Keratinocyte (primary cell): ENCODE data around the gene CTAGE4. TPM values are rescaled to one million over a fixed set of nuclear protein-coding genes. Genes with fewer than 3 reads are reported as not detected.
"Not testable (repeated sequence)": the region's sequence is repeated elsewhere in the genome, so short reads cannot be mapped to it uniquely, and the experiment has no call there.

ENCODE experiments used
- DNase-seq: peaks from one replicate; pipeline ENCODE4 v3.0.0-alpha.2; 2011; ENCODE audit warnings: low read depth, missing footprints, low spot score
- FAIRE-seq: peaks from 2 replicates; lab custom pipeline; 2011; peaks lifted over from hg19 to GRCh38; lab: Jason Lieb, UNC
- H2AFZ ChIP-seq: 2 replicates; pipeline ENCODE4 v1.6.0; 2012; ENCODE audit warnings: low read length, control low read depth, inconsistent platforms; ENCODE audit not compliant: control insufficient read depth
- H3K27ac ChIP-seq: 2 replicates; pipeline ENCODE4 v1.5.1; 2011; ENCODE audit warnings: low read length; ENCODE audit not compliant: control insufficient read depth, insufficient read depth
- H3K27me3 ChIP-seq: 3 replicates; pipeline ENCODE4 v1.6.0; 2011; ENCODE audit warnings: low read length; ENCODE audit not compliant: control insufficient read depth, insufficient read depth; ENCODE audit errors: extremely low read depth
- H3K36me3 ChIP-seq, 2 experiments: 2 replicates in 1 of 2; 3 replicates in 1 of 2; pipeline ENCODE4 v1.5.1; 2011; ENCODE audit warnings: low read length in 2 of 2, mild to moderate bottlenecking in 1 of 2; ENCODE audit not compliant: control insufficient read depth in 2 of 2, insufficient read depth in 2 of 2; ENCODE audit errors: extremely low read depth in 1 of 2
- H3K4me1 ChIP-seq: 3 replicates; pipeline ENCODE4 v1.5.1; 2011; ENCODE audit warnings: low read length; ENCODE audit not compliant: control insufficient read depth, insufficient read depth; ENCODE audit errors: extremely low read depth
- H3K4me2 ChIP-seq: 3 replicates; pipeline ENCODE4 v1.6.0; 2011; ENCODE audit warnings: low read depth, low read length; ENCODE audit not compliant: control insufficient read depth, insufficient read depth; ENCODE audit errors: extremely low read depth
- H3K4me3 ChIP-seq, 3 experiments: fragments of 200-600 bp in 1 of 3; sonication (generic) in 1 of 3; 2 replicates in 2 of 3; 3 replicates in 1 of 3; pipeline ENCODE4 v1.5.1; 2011 to 2016; ENCODE audit warnings: low read length in 3 of 3, mild to moderate bottlenecking in 3 of 3, control low read depth in 2 of 3, inconsistent platforms in 1 of 3, low read depth in 1 of 3, mixed read lengths in 1 of 3, mixed run types in 1 of 3, moderate library complexity in 1 of 3; ENCODE audit not compliant: control insufficient read depth in 2 of 3, insufficient read depth in 2 of 3; ENCODE audit errors: extremely low read depth in 1 of 3
- H3K79me2 ChIP-seq: 2 replicates; pipeline ENCODE4 v1.6.0; 2012; ENCODE audit warnings: low read length; ENCODE audit not compliant: control insufficient read depth, insufficient read depth
- H3K9ac ChIP-seq: 3 replicates; pipeline ENCODE4 v1.6.0; 2011; ENCODE audit warnings: low read length; ENCODE audit not compliant: control insufficient read depth, insufficient read depth; ENCODE audit errors: extremely low read depth
- H3K9me1 ChIP-seq: 3 replicates; pipeline ENCODE4 v1.6.0; 2011; ENCODE audit warnings: low read length; ENCODE audit not compliant: control insufficient read depth, insufficient read depth; ENCODE audit errors: extremely low read depth
- H3K9me3 ChIP-seq: 2 replicates; pipeline ENCODE4 v1.5.1; 2012; ENCODE audit warnings: low read depth, low read length; ENCODE audit not compliant: control insufficient read depth
- H4K20me1 ChIP-seq: 3 replicates; pipeline ENCODE4 v1.6.0; 2011; ENCODE audit warnings: low read length; ENCODE audit not compliant: control insufficient read depth, insufficient read depth; ENCODE audit errors: extremely low read depth
- CTCF ChIP-seq, 3 experiments: IDR thresholded peaks in 1 of 3; conservative IDR thresholded peaks in 1 of 3; optimal IDR thresholded peaks in 1 of 3; 2 replicates in 2 of 3; 3 replicates in 1 of 3; pipeline versions ENCODE3 to v1.5.1; 2011; ENCODE audit warnings: low read length in 3 of 3, mild to moderate bottlenecking in 3 of 3, moderate library complexity in 2 of 3, control low read depth in 1 of 3, inconsistent platforms in 1 of 3; ENCODE audit not compliant: insufficient read depth in 2 of 3; ENCODE audit errors: extremely low read depth in 1 of 3
- EZH2 ChIP-seq: IDR thresholded peaks from one replicate; pipeline ENCODE4 v1.6.1; 2012; ENCODE audit warnings: inconsistent platforms, mild to moderate bottlenecking, low read length, moderate library complexity
- dilution Hi-C: fragments of 300-500 bp; cut with MboI; formaldehyde crosslinking; loops from one replicate; pipeline ENCODE4 v1.7.0; 2020; ENCODE audit warnings: low sequenced_read_pairs; ENCODE audit not compliant: extremely low pct_ligation_motif_present
- polyA minus RNA-seq, 3 experiments: library from RNA; depleted of rRNA, polyadenylated mRNA; stranded (reverse); fragments of >200 nt; gene quantifications; 1 replicate in 1 of 3; 2 replicates in 1 of 3; 3 replicates in 1 of 3; pipeline ENCODE4 v1.2.3, GENCODE V29; 2011
- polyA plus RNA-seq, 5 experiments: library from polyadenylated mRNA; depleted of rRNA in 3 of 5; stranded (reverse) in 3 of 5; stranded (forward) in 1 of 5; unstranded in 1 of 5; fragments of >200 nt; gene quantifications; 1 replicate in 1 of 5; 2 replicates in 3 of 5; 3 replicates in 1 of 5; pipeline versions ENCODE4 v1.2.1 to v1.2.3, GENCODE V29; 2011 to 2012; ENCODE audit warnings: missing spikeins in 2 of 5, low read depth in 1 of 5, low replicate concordance in 1 of 5

Gene CTAGE4
- polyA plus RNA-seq (3.0 to 6.6 TPM (median 5.9 TPM) in 3 replicates), polyA minus RNA-seq (2.2 to 6.8 TPM (median 3.8 TPM) in 3 replicates)
- polyA plus RNA-seq (2011; ENCODE audit: low read depth) = 1.5 TPM
- polyA plus RNA-seq (2011; cell fraction: cytosol; rRNA removed) = 2.8 and 5.6 TPM in 2 replicates
- polyA plus RNA-seq (2011; cell fraction: nucleus; rRNA removed) = 17.9 and 22.2 TPM in 2 replicates
- 4.3 and 8.8 TPM in 2 replicates for polyA plus RNA-seq (2012; ENCODE audit: low replicate concordance)
- polyA minus RNA-seq (2011; cell fraction: cytosol; rRNA and poly(A)+ RNA removed) = 0.77 TPM
- 7.4 and 11.9 TPM in 2 replicates for polyA minus RNA-seq (2011; cell fraction: nucleus; rRNA and poly(A)+ RNA removed)

GRCh38 chr7:144183166-144183565, at the start of gene CTAGE4:
Gene CTAGE4 (plus strand): TSS chr7:144183466. CDS start chr7:144183504, 38 bp downstream.
- H3K4me2 ChIP-seq, H3K27me3 ChIP-seq, FAIRE-seq, H3K4me1 ChIP-seq, H3K4me3 ChIP-seq, H3K9ac ChIP-seq, DNase-seq, H3K79me2 ChIP-seq, H3K9me1 ChIP-seq, H4K20me1 ChIP-seq, H3K9me3 ChIP-seq, H2AFZ ChIP-seq, H3K27ac ChIP-seq, dilution Hi-C loops, H3K36me3 ChIP-seq: not testable (repeated sequence)

GRCh38 chr7:144134116-144134515, 49.1 kb upstream of the CTAGE4 start:
- Histone ChIP-seq H3K9me3 (no peaks in the 10 kb centered on the region), H3K27me3 (no peaks in the 10 kb centered on the region)
- FAIRE-seq = no peak

More at GRCh38 chr7:144134116-144134515, 49.1 kb upstream of the CTAGE4 start:
- Histone ChIP-seq H3K9me1 (no peaks in the 10 kb centered on the region), H2AFZ (no peak overlapping the region), H3K4me3 (no peak overlapping the region), H3K4me2 (no peak overlapping the region), H3K36me3 (no peaks in the 10 kb centered on the region), H3K79me2 (no peaks in the 10 kb centered on the region), H4K20me1 (no peaks in the 10 kb centered on the region), H3K27ac (no peak overlapping the region), H3K9ac (no peak overlapping the region), H3K4me1 (no peaks in the 10 kb centered on the region)
- dilution Hi-C loops = no loop called here
- TF ChIP-seq CTCF (optimal IDR thresholded peaks at IDR 0.05 in 1 of 3, IDR thresholded peaks at IDR 0.05 in 1 of 3, conservative IDR thresholded peaks at IDR 0.05 in 1 of 3; ENCODE audit: extremely low read depth in 1 of 3, insufficient read depth in 2 of 3, low read length in 3 of 3) (no peak), EZH2 (no peak)
- no peak for DNase-seq
